Activated CD4-positive, CD25-positive, alpha-beta regulatory T cell treated with anti-CD3 and anti-CD28 coated beads, Interleukin-2, amount 50 U/mL, for 24 hours (primary cell): ENCODE results near the gene EPM2AIP1.

Source experiments
- ATAC-seq, 2 donors: fragments of 150-1000 bp; cut with Tn5 transposase; one replicate each; pipeline ENCODE4 v1.10.0; 2021; ENCODE audit warnings: mild to moderate bottlenecking in 1 of 2, moderate library complexity in 1 of 2

Gene EPM2AIP1

GRCh38 chr3:36944641-36945270 is 48.2 kb downstream of the EPM2AIP1 start, which contains the start of gene TRANK1:
TSS of gene TRANK1 (minus strand) at chr3:36945054. CDS start at chr3:36944809, 245 bp downstream.
- peak; percentile 87 for ATAC-seq

DNA sequence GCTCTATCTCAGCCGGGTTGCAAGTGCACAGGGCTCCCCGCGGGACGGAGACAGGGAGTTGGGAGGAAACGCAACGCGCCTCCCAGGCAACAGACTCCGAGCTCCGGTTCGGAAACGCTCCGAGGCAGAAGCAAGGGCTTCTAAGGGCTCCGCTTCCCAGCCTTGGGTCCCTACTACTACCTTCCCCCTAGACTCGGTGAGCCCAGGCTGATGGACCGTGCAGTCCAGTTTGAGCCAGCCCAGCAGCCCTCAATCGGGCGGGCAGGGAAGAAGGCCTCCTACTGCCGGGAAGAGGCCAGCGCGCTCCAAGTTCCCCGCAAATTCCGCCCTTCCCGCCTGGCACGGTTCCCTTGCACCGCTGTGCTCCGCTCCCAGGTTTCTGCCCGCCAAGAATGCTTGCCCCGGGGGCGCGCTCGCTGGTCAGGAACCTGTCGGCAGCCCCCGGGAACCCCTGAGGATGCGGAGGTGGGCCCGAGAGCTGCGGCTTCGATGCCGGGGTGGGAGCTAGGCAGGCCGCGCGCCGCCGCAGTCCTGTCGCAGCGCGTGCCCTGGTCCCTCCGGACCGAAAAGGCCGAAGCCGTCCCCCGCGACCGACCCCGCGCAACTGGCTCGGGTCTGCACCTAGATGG is 48.8 kb downstream of the EPM2AIP1 start:
- ATAC-seq = peak; percentile 41

DNA sequence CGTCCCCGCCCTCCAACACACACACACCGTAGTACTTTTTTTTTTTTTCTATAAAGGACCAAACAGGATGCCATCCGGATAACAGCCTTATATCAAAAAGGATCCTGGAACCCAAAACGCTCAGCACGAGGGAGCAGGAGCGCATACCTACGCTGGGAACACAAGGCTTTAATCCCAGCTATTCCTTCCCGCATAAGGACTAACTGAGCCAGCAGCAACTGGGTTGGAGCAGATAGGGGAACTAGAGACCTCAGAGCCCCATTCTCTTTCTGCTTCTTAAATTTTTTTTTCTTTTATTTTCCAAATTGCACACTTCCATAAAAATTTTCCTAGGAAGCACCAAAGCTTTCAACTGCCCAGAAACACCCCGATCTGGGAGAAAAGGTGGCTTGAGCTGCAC is 49.3 kb downstream of the EPM2AIP1 start:
- no peak for ATAC-seq

DNA sequence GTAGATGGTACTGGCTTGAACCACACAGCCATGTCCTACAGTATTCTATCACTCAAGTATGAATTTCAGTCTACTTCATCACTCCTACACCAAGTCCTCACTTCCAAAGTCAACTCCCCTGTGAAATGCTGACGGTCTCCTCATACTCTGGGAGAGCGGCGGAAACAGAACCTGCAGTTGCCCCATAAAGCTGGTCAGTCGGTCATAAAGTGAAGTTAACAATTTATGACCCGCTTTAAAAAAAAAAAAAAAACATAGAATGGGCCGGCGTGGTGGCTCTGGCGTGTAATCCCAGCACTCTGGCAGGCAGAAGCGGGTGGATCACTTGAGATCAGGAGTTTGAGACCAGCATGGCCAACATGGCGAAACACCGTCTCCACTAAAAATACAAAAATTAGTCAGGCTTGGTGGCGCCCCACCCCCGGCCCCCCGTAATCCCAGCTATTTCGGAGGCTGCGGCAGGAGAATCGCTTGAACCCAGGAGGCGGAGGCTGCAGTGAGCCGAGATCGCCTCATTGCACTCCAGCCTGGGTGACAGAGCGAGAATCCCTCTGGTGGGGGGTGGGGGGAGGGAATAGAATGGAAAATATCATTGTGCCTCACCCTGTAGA is 50.2 kb downstream of the EPM2AIP1 start:
- ATAC-seq = no peak

DNA sequence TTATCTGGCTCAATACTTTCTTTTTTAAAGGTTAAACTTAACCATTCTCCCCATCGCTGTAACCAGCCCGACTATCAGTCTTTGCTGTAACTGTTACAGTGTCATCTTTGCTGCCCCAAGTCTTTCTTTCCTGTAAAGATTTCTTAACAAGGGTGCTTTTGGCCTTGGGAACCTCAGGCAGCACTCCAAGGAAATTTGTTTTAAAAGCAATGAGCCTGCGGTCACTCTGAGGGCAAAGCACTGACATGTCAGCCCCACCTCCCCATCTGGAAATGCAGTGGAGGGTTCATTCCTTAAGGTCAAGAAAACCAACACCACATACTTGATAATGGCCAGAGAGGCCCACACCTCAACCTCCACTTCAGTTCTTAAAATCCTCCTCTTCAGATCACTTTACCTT is 51.3 kb downstream of the EPM2AIP1 start:
- ATAC-seq = no peak

DNA sequence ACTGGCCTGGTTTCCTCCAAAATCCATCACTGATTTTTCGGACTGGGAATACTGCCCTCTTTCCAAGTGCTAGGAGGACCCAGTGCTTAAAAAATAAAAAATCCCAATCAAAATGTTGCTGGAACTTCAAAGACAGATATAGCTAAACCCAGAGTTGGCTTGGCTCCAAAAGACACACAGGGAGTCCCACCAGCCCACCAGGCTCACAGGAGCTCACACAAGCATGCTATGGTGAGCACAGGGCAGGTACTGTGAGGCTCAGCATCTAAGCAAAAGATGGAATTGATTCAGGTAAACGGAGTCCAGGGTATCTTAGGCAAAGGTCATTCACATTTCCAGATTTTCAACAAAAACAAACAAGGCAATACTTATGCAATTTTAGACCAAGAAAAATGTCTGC is 51.8 kb downstream of the EPM2AIP1 start:
- no peak for ATAC-seq

GRCh38 chr3:36937492-36937891 is 55.4 kb downstream of the EPM2AIP1 start:
- no peak for ATAC-seq
